GM12873 (cell line): ENCODE results near the gene TBX19.

Experiments used
- TF ChIP-seq, protein P1 (sequence below): IDR thresholded peaks from 2 replicates; pipeline ENCODE4 v1.5.1; 2012; ENCODE audit warnings: low read depth, mild to moderate bottlenecking, moderate library complexity, low read length, control low read depth; ENCODE audit not compliant: insufficient read depth; ENCODE audit errors: missing control alignments

Gene TBX19

DNA sequence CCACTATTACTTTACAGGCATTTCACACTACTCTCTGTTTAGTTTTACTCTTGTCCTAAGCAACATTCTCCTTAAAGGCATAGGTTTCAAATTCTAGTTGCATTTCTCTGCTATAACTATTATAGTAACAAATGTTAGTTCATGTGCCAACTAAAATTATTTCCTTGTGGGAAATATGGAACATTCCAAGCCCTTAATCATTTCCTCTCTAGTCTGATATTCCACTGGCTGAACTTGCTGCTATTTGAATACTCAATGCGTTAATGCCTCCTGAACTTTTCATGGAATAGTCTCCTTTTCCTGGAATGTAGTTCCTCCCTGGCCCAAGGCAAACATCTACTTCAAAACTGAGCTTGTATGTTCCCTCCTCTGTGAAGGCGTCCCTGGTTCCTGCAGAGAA lies 19.3 kb upstream of the TBX19 start:
- TF ChIP-seq, protein P1, sequence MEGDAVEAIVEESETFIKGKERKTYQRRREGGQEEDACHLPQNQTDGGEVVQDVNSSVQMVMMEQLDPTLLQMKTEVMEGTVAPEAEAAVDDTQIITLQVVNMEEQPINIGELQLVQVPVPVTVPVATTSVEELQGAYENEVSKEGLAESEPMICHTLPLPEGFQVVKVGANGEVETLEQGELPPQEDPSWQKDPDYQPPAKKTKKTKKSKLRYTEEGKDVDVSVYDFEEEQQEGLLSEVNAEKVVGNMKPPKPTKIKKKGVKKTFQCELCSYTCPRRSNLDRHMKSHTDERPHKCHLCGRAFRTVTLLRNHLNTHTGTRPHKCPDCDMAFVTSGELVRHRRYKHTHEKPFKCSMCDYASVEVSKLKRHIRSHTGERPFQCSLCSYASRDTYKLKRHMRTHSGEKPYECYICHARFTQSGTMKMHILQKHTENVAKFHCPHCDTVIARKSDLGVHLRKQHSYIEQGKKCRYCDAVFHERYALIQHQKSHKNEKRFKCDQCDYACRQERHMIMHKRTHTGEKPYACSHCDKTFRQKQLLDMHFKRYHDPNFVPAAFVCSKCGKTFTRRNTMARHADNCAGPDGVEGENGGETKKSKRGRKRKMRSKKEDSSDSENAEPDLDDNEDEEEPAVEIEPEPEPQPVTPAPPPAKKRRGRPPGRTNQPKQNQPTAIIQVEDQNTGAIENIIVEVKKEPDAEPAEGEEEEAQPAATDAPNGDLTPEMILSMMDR, result no peak

DNA sequence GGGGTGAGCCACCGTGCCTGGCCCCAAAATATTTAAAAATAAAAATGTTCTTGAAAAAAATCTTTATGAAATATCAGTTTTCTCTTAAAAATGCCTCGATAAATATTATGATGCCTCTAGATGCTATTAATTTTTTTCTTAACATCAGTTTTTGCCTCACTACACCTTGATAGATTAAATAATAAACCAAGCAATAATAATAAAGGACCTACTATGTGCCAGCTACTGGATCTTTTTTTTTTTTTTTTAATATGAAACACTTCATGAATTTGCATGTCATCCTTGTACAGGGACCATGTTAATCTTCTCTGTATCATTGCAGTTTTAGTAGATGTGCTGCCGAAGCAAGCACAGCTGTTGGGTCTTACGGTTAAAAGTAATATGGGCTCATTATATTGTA lies 17.5 kb upstream of the TBX19 start:
- TF ChIP-seq, protein P1, result no peak

DNA sequence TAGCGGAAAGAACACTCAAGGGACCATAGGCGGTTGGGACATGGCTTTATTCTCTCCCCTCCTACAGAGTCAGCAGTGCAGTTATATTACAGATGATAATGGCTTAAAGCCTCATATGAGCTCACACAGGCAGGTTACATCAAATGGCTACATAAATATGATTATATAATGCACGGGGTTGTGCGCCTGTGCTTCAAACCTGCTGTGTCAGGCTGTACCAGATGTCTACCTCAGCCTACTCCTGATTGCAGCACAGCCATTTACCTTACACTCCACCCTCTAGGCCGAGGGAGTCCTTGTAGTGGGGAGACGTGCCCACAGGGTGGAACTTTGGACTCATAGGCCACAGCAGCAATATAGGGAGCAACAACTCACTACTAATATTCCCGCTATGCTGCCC lies 16.4 kb upstream of the TBX19 start:
- TF ChIP-seq, protein P1, result no peak

DNA sequence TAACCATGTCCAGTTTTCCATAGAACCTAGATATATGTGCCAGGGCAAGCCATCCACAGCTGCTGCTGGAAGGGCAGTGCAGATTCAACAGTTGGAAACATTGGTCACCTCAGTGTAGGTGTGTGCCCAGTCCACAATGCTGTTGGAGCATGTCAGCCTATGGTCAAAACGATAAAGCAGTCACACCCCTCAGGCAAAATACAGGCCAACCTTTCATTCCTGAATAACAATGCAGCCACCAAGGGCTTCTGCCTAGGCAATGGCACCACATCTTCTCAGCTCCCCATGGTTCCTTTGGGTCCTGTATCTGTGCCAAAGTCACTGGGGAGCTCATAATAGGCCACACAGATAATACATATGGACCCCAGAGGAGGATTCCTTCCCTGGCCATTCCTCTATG lies 15.1 kb upstream of the TBX19 start:
- TF ChIP-seq, protein P1, result no peak

DNA sequence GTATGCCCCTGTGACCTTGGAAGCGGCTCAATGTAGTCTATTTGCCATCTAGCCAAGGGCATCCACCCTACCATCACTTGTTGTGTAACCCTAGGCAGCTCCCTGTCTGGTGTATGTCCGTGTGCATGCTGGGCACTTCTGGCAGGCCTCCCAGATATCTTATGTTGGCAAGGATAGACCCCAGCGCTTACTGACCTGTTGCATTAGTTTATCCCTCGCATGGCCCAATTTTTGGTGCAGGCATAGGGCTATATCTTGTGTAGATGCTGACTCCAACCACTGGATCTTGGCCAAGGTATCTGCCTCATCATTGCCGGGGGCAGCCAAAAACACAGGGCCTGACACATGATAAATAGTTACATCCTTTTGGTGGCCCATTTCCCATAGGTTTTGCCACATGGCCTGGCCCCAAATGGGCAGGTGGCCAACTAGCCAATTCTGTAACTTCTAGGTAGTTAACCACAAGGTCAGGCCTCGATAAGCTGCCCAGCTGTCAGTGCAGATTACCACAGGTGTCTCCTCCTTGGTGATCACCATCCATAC lies 14.0 kb upstream of the TBX19 start:
- TF ChIP-seq, protein P1, result no peak

DNA sequence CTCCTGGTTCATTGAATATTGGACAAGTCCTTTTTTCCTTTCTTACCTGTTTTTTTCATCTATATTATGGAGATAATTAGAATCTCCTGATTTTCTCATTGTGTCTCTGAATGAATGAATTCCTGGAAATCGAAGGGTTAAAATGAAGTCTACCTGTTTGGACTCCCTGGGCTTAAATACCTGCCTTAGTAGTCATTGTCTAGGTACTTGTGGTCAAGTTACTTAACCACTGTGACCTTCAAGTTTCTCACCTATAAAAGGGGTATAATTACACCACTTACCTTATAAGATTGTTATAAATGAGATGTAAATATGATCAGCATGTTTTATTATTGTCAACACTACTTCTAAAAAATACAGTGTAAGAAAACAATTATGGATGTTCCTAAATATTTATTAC lies 9.0 kb upstream of the TBX19 start:
- TF ChIP-seq, protein P1, result no peak

DNA sequence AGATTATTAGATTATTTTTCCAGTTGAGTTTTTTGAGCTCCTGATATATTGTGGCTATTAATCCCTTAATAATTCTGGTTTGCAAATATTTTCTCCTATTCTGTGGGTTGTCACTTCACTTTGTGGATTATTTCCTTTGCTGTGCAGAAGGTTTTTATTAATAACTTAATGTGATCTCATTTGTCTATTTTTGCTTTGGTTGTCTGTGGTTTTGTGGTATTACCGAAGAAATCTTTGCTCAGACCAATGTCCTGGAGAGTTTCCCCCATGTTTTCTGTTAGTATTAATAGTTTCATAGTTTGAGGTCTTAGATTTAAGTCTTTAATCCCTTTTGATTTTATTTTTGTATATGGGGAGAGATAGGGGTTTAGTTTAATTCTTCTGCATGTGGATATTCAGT lies 7.1 kb upstream of the TBX19 start:
- TF ChIP-seq, protein P1, result no peak

DNA sequence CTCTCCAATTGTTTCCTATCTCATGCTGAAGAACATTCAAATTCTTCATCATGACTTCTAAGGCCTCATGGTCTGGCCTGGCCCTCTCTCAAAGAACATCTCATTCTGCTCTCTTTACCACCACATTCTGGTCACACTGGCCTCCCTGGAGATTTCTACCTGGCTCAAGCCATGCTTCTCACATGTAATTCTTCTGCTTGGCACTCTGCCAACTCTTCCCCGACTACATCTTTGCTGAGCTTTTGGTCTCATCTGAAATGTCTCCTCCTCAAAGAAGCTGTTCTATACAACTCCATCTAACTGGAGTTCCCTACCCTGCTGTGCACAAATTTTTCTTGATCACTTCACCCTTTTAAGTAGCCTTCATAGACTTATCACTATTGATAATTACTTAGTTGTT lies 1.4 kb upstream of the TBX19 start:
- TF ChIP-seq, protein P1, result no peak
